K562 (cell line): ENCODE data around the gene NF2. TPM values are rescaled to one million over a fixed set of nuclear protein-coding genes. Genes with fewer than 3 reads are reported as not detected.
A peak's percentile ranks its signal among the peaks of the same experiment; 100 is the strongest.

Experiments
- ATAC-seq: fragments of 200-7000 bp; cut with Tn5 transposase; 3 replicates; pipeline ENCODE4 v1.9.1; 2020; ENCODE audit warnings: moderate library complexity
- BruUV-seq: library from RNA; stranded (reverse); fragments of 400-500 nt; replicated peaks from 2 replicates; lab custom pipeline; 2021; lab: Mats Ljungman, UMichigan
- CTCF ChIA-PET: fragments of 300-600 bp; formaldehyde crosslinking; extraction: SDS; loops from one replicate; lab custom pipeline; 2021; ENCODE audit warnings: low intra/inter-chr PET ratio; lab: Yijun Ruan, JAX
- POLR2A ChIA-PET: fragments of 300-600, 350-650 bp; sonication (Branson Sonifier 250); formaldehyde crosslinking; extraction: SDS; loops from one replicate; lab custom pipeline; 2021; ENCODE audit warnings: antibody characterized with exemption, inconsistent platforms; lab: Yijun Ruan, JAX
- DNase-seq, 4 experiments: peaks; one replicate each; pipeline versions ENCODE4 v3.0.0 to v3.0.0-alpha.2; 2011 to 2018; ENCODE audit warnings: low spot score in 3 of 4, mixed read lengths in 3 of 4; ENCODE audit errors: extremely low read depth in 1 of 4
- FAIRE-seq: peaks from 2 replicates; lab custom pipeline; 2011; peaks lifted over from hg19 to GRCh38; lab: Jason Lieb, UNC
- H2AFZ ChIP-seq: 2 replicates; pipeline ENCODE4 v1.6.0; 2011; ENCODE audit warnings: low read depth, low read length, control low read depth, inconsistent platforms
- H3K27ac ChIP-seq: fragments of 200-600 bp; 3 replicates; pipeline ENCODE4 v1.8.0; 2011; ENCODE audit warnings: low read depth, mild to moderate bottlenecking, control low read depth, inconsistent platforms, low read length, moderate library complexity, mixed read lengths; ENCODE audit errors: extremely low read depth
- H3K27me3 ChIP-seq, 2 experiments: fragments of 300-600 bp in 1 of 2; 2 replicates in 1 of 2; 3 replicates in 1 of 2; pipeline versions ENCODE4 v1.6.0 to v1.8.0; 2011; ENCODE audit warnings: inconsistent platforms in 2 of 2, low read length in 2 of 2, mild to moderate bottlenecking in 1 of 2, mixed read lengths in 1 of 2, moderate library complexity in 1 of 2; ENCODE audit not compliant: control insufficient read depth in 2 of 2, insufficient read depth in 2 of 2
- H3K36me3 ChIP-seq: fragments of 300-600 bp; 3 replicates; pipeline ENCODE4 v1.8.0; 2011; ENCODE audit warnings: mild to moderate bottlenecking, low read length, inconsistent platforms; ENCODE audit not compliant: control insufficient read depth, insufficient read depth
- H3K4me1 ChIP-seq, 2 experiments: fragments of 200-600 bp in 1 of 2; replicated peaks in 1 of 2; 2 replicates in 1 of 2; 3 replicates in 1 of 2; pipeline versions ENCODE4 v1.5.1 to v1.8.0; 2011; ENCODE audit warnings: inconsistent platforms in 2 of 2, low read length in 2 of 2, mild to moderate bottlenecking in 1 of 2, mixed read lengths in 1 of 2, moderate library complexity in 1 of 2; ENCODE audit not compliant: control insufficient read depth in 2 of 2, insufficient read depth in 2 of 2
- H3K4me2 ChIP-seq: 2 replicates; pipeline ENCODE4 v1.6.1; 2011; ENCODE audit warnings: low read length, control low read depth, inconsistent platforms, mixed read lengths; ENCODE audit not compliant: insufficient read depth
- H3K4me3 ChIP-seq: fragments of 200-600 bp; sonication (generic), shearing (Covaris generic); 2 replicates; pipeline ENCODE4 v1.5.1; 2016; ENCODE audit warnings: control low read depth, inconsistent platforms
- H3K79me2 ChIP-seq: fragments of 200-600 bp; 3 replicates; pipeline ENCODE4 v1.8.0; 2011; ENCODE audit warnings: low read length, inconsistent platforms; ENCODE audit not compliant: control insufficient read depth, insufficient read depth
- H3K9ac ChIP-seq, 2 experiments: 2 replicates each; pipeline versions ENCODE4 v1.6.0 to v1.6.1; 2011; ENCODE audit warnings: low read depth in 2 of 2, low read length in 2 of 2, control low read depth in 1 of 2, inconsistent platforms in 1 of 2, mild to moderate bottlenecking in 1 of 2, mixed read lengths in 1 of 2; ENCODE audit not compliant: insufficient read depth in 1 of 2
- H3K9me1 ChIP-seq: one replicate; pipeline ENCODE4 v1.6.0; 2011; ENCODE audit warnings: inconsistent platforms, mild to moderate bottlenecking, low read length, moderate library complexity; ENCODE audit not compliant: control insufficient read depth, insufficient read depth
- H3K9me3 ChIP-seq: replicated peaks from 2 replicates; pipeline ENCODE4 v1.5.1; 2011; ENCODE audit warnings: low read depth, low read length, inconsistent platforms; ENCODE audit not compliant: control insufficient read depth, insufficient read depth
- H4K20me1 ChIP-seq: replicated peaks from 2 replicates; pipeline ENCODE4 v1.6.1; 2011; ENCODE audit warnings: low read length, inconsistent platforms, mixed read lengths; ENCODE audit not compliant: control insufficient read depth, insufficient read depth
- HMGXB4 ChIP-seq: sonication (generic); formaldehyde crosslinking; IDR thresholded peaks from 2 replicates; pipeline ENCODE4 v1.8.1; 2023; ENCODE audit warnings: mild to moderate bottlenecking, missing genetic modification reagents
- IRF2 ChIP-seq: sonication (generic); formaldehyde crosslinking; IDR thresholded peaks from 2 replicates; pipeline ENCODE4 v1.8.1; 2022; ENCODE audit warnings: mild to moderate bottlenecking, missing genetic modification reagents
- PKNOX1 ChIP-seq: fragments of 450-650 bp; IDR thresholded peaks from 2 replicates; pipeline ENCODE4 v1.6.1; 2016
- SIX5 ChIP-seq, 2 experiments: IDR thresholded peaks; 2 replicates each; pipeline ENCODE4 v1.6.1; 2011; ENCODE audit warnings: low read length in 2 of 2, borderline replicate concordance in 1 of 2, low read depth in 1 of 2, mild to moderate bottlenecking in 1 of 2, moderate library complexity in 1 of 2; ENCODE audit not compliant: insufficient read depth in 1 of 2
- SMARCA4 ChIP-seq: fragments of 450-650 bp; IDR thresholded peaks from 2 replicates; pipeline ENCODE4 v1.6.1; 2016
- TCFL5 ChIP-seq: fragments of 250-450 bp; sonication (Bioruptor Pico); conservative IDR thresholded peaks from 2 replicates; pipeline ENCODE4 v1.6.1; 2021; ENCODE audit warnings: mild to moderate bottlenecking, moderate library complexity, matching md5 sums
- ZBTB8A ChIP-seq: fragments of 450-650 bp; IDR thresholded peaks from 2 replicates; pipeline ENCODE4 v1.6.1; 2018; ENCODE audit warnings: mild to moderate bottlenecking, moderate library complexity; ENCODE audit not compliant: partially characterized antibody
- ZNF175 ChIP-seq: fragments of 200-800 bp; sonication (Bioruptor generic); IDR thresholded peaks from 2 replicates; pipeline ENCODE4 v1.6.1; 2016; ENCODE audit warnings: low read depth, mild to moderate bottlenecking, missing genetic modification characterization, missing compliant biosample characterization
- WGBS: fragments of 100-300 bp; shearing (Covaris generic); methylation state at CpG from one replicate; pipeline ENCODE4 v1.1.6; 2016; ENCODE audit warnings: low coverage, mixed read lengths; ENCODE audit not compliant: insufficient coverage; ENCODE audit errors: missing lambda C conversion rate; 5-methylcytosine and 5-hydroxymethylcytosine counted together
- in situ Hi-C: fragments of 300-500 bp; cut with MboI; formaldehyde crosslinking; loops from 4 replicates; pipeline ENCODE4 v1.15.0; 2018; ENCODE audit warnings: inconsistent platforms, mixed read lengths
- intact Hi-C: fragments of 100-400 bp; cut with micrococcal nuclease; formaldehyde crosslinking; loops from 2 replicates; pipeline ENCODE4 v1.14.2; 2022
- polyA plus RNA-seq, 8 experiments: library from polyadenylated mRNA; depleted of rRNA in 4 of 8; stranded (reverse) in 5 of 8; unstranded in 3 of 8; fragments of >200 nt; fragmentation: Nextera tagmentation in 2 of 8; fragmentation: Illumina TruSeq in 1 of 8; extraction: Ambion mirVana in 2 of 8; extraction: Trizol in 1 of 8; gene quantifications; 2 replicates each; pipeline versions ENCODE4 v1.2.1 to v1.2.3, GENCODE V29; 2011 to 2014; ENCODE audit warnings: inconsistent platforms in 1 of 8, missing spikeins in 1 of 8
- total RNA-seq, 7 experiments: library from RNA; depleted of rRNA in 6 of 7; stranded (reverse); fragments of >200 nt in 6 of 7; fragmentation: Illumina TruSeq in 2 of 7; extraction: Trizol in 2 of 7; gene quantifications; 2 replicates each; pipeline versions ENCODE4 v1.2.1 to v1.2.3, GENCODE V29; 2011 to 2021; ENCODE audit warnings: low replicate concordance in 1 of 7
- TF ChIP-seq, protein P1 (sequence below), 2 experiments: fragments of 150-350 bp in 1 of 2; IDR thresholded peaks; 2 replicates each; pipeline ENCODE4 v1.6.1; 2012 to 2016; ENCODE audit warnings: low read depth in 2 of 2, low read length in 2 of 2, mild to moderate bottlenecking in 1 of 2, moderate library complexity in 1 of 2

NF2 gene
- total and polyA plus RNA-seq, 9 of the 15 experiments (the other 6 are each of a cell fraction or from before 2014, with no cell fraction given): 2.2 to 32.5 (median 15.2) TPM

DNA sequence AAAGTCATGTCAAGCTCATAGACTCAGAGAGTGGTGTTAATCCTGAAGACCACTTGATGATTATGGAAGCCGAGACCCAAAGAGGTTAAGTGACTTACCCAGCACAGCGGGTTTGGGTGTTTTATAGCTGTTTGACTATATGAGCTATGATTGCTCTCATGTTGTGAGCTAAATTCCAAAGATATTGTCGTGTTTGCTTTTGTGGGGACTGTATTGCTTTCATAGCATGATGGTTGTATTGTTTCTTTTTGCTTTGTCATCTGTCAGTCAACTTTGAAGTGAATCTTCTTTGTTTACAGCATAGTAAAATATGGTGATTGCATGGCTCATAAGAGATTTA is 23.7 kb downstream of the NF2 start:
- TF ChIP-seq, protein P1, sequence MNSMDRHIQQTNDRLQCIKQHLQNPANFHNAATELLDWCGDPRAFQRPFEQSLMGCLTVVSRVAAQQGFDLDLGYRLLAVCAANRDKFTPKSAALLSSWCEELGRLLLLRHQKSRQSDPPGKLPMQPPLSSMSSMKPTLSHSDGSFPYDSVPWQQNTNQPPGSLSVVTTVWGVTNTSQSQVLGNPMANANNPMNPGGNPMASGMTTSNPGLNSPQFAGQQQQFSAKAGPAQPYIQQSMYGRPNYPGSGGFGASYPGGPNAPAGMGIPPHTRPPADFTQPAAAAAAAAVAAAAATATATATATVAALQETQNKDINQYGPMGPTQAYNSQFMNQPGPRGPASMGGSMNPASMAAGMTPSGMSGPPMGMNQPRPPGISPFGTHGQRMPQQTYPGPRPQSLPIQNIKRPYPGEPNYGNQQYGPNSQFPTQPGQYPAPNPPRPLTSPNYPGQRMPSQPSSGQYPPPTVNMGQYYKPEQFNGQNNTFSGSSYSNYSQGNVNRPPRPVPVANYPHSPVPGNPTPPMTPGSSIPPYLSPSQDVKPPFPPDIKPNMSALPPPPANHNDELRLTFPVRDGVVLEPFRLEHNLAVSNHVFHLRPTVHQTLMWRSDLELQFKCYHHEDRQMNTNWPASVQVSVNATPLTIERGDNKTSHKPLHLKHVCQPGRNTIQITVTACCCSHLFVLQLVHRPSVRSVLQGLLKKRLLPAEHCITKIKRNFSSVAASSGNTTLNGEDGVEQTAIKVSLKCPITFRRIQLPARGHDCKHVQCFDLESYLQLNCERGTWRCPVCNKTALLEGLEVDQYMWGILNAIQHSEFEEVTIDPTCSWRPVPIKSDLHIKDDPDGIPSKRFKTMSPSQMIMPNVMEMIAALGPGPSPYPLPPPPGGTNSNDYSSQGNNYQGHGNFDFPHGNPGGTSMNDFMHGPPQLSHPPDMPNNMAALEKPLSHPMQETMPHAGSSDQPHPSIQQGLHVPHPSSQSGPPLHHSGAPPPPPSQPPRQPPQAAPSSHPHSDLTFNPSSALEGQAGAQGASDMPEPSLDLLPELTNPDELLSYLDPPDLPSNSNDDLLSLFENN (IDR thresholded peaks at IDR 0.05; ENCODE audit: low read depth in 2 of 2, low read length in 2 of 2): no peak
- TF ChIP-seq SMARCA4: no peak
- no peak for TF ChIP-seq HMGXB4
- TF ChIP-seq SIX5 (IDR thresholded peaks at IDR 0.05; ENCODE audit: borderline replicate concordance in 1 of 2, insufficient read depth in 1 of 2, low read depth in 1 of 2, low read length in 2 of 2): no peak
- no peak for TF ChIP-seq ZBTB8A
- TF ChIP-seq TCFL5 (CRISPR knock-in tag): no peak
- no peak for TF ChIP-seq IRF2
- TF ChIP-seq ZNF175: no peak
- TF ChIP-seq PKNOX1: peak; percentile 23; the same call in 1 of the 2 replicates
- no TSS peak for BruUV-seq
- no peak for DNase-seq
- Histone ChIP-seq H3K9me3 (no peaks in the 10 kb centered on the region), H3K36me3 (peaks cover 9% of the 10 kb centered on the region; the same call in 2 of the 3 replicates), H4K20me1 (peaks cover 15% of the 10 kb centered on the region; the same call in 1 of the 2 replicates), H3K4me2 (no peak overlapping the region), H3K9me1 (no peaks in the 10 kb centered on the region), H3K27ac (no peak overlapping the region), H3K4me1 (peaks cover 5% of the 10 kb centered on the region in 2 experiments; a peak in 4 of 5 replicates), H3K79me2 (peaks cover 64% of the 10 kb centered on the region), H2AFZ (no peak overlapping the region), H3K4me3 (no peak overlapping the region), H3K27me3 (no peaks in the 10 kb centered on the region), H3K9ac (no peak overlapping the region)
- WGBS: 83% methylated on average over 3 of the region's 3 CpGs
- no peak for FAIRE-seq
- in situ Hi-C loops (no loop called here), intact Hi-C loops (no loop called here)
- no peak for ATAC-seq
- ChIA-PET CTCF (interaction anchor here (1.3 kb wide), 1 partner anchor 462 kb away, joined by 5 read pairs; no protein-coding TSS in a partner anchor), POLR2A (interaction anchor here (0.7 kb wide), 1 partner anchor 26 kb away, joined by 3 read pairs; no protein-coding TSS in a partner anchor)
